AG08396 (cell line): ENCODE data around the gene CCDC91.
"Not testable (repeated sequence)": the region's sequence is repeated elsewhere in the genome, so short reads cannot be mapped to it uniquely, and the experiment has no call there.

Source experiments
- DNase-seq: peaks from one replicate; pipeline ENCODE4 v3.0.0; 2012; ENCODE audit warnings: low spot score, mixed read lengths

CCDC91 gene

DNA sequence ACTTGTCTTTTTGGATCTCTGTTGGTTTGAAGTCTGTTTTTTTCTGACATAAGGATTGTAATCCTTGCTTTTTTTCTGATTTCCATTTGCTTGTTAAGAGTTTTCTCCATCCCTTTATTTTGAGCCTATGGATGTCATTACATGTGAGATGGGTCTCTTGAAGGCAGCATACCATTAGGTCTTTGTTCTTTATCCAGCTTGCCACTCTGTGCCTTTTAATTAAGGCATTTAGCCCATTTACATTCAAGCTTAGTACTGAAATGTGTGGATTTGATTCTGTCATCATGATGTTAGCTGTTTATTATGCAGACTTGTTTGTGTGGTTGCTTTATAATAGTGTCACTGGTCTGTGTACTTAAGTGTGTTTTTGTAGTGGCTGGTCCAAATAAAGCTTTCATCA, 100.0 kb downstream of the CCDC91 start:
- DNase-seq, result no peak

DNA sequence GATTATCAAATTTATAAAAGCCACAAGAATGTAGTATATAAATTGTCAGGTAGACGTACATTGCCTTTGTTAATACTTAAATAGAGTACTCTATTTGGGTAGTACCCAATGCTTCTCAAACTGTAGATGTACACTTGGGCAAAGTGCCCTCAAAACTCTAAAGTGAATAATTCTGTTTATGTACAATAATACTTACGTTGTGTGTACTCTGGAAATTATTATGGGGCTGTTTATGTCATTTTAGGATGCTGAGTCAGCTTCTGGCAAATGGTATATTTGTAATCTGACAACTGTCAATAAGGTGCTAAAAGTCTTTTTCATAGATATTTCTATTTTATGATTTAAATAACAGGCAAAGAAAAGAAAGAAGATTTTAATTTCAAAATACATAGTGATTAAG, 102.4 kb downstream of the CCDC91 start:
- no peak for DNase-seq

- no peak for DNase-seq
Measured at GRCh38 chr12:28294300-28294699, 104.0 kb downstream of the CCDC91 start.

GRCh38 chr12:28296287-28296686, 106.0 kb downstream of the CCDC91 start:
- DNase-seq, result no peak

GRCh38 chr12:28303192-28303591, 112.9 kb downstream of the CCDC91 start:
- no peak for DNase-seq

- no peak for DNase-seq
Measured at GRCh38 chr12:28306535-28306934, 116.3 kb downstream of the CCDC91 start.

DNA sequence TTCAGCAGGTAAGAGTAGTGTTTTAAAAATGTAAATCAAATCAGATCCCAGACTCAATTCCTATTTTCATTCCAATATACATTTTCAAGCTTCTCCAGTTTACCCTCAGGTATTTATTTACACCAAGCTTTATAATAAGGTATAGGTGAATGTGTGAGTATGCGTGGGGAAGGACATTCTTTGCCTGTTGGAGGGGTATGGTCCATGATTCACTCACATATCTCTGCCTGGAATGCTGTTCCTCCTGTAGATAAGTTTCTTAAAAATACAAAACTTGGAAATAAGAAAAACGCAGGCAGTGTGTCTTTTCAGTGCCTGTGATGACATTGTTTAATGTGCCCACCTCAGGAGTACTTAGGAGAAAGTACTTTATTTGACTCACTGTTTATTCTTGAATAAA, 118.6 kb downstream of the CCDC91 start:
- no peak for DNase-seq

- peak; percentile 6 for DNase-seq
Measured at GRCh38 chr12:28313631-28314030, 123.4 kb downstream of the CCDC91 start.

DNA sequence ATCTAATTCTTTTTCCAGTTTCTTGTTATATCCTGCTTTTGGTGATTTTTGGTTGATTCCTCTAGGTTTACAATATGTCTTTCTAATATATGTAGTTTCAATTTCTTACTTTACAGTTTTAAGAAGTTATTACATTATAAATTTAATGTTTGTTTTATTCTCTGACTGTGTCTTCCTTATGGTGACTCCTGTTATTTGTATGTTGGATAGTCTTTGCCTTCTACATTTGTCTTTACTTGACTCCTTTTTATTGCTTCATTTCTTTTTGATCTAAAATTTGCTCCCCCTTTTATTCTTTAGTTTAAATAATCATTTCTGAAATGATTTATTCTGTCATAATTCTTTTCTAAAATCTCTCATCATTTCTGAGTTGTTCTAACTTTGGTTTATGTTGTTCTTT, 125.8 kb downstream of the CCDC91 start:
- no peak for DNase-seq

GRCh38 chr12:28318273-28318672, 128.0 kb downstream of the CCDC91 start:
- no peak for DNase-seq

DNA sequence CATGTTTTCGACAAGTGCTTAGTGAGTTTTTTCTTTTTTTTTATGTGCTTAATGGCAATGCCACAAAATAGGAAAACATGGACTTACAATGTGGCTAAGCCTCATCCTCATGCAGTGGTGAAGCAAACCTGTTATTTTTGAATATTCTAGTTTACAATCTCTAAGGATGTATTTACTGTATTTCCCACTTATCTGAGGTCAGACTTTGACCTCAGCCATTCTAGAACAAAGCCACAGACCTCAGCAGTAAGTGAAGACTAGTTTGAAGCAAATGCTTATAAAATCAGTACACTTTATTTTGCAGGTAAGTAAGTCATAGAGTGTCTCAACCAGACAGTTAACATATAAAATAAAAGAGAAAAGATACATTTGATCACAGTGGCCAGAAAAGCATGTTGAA, 130.1 kb downstream of the CCDC91 start:
- no peak for DNase-seq

DNA sequence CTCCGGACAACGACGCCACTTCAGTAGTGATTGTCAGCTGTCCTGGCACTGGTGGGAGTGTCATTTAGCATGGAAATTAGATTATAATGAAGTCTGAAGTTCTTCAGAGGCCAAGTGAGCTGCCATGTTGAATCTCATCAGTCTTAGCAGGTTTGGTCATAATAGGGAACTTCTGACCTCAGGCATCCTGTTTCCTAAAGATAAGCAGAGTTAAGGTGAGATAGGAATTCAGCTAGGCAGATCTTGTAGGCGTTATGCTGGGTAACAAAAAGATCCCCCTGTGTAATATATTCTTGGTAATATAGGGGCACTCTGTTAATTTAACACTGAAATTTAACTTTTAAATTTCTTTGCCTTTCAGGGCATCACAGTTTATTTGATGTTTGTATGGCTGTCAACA, 137.5 kb downstream of the CCDC91 start:
- no peak for DNase-seq

GRCh38 chr12:28328967-28329366, 138.7 kb downstream of the CCDC91 start:
- DNase-seq, result no peak

DNA sequence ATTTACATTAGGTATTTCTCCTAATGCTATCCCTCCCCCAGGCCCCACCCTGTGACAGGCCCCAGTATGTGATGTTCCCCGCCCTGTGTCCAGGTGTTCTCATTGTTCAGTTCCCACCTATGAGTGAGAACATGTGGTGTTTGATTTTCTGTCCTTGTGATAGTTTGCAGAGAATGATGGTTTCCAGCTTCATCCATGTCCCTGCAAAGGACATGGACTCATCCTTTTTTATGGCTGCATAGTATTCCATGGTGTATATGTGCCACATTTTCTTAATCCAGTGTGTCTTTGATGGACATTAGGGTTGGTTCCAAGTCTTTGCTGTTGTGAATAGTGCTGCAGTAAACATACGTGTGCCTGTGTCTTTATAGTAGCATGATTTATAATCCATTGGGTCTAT, 139.5 kb downstream of the CCDC91 start:
- not testable (repeated sequence) for DNase-seq

DNA sequence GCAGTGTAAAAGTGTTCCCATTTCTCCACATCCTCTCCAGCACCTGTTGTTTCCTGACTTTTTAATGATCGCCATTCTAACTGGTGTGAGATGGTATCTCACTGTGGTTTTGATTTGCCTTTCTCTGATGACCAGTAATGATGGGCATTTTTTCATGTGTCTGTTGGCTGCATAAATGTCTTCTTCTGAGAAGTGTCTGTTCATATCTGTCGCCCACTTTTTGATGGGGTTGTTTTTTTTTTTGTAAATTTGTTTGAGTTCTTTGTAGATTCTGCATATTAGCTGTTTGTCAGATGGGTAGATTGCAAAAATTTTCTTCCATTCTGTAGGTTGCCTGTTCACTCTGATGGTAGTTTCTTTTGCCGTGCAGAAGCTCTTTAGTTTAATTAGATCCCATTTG, 140.0 kb downstream of the CCDC91 start:
- not testable (repeated sequence) for DNase-seq

- no peak for DNase-seq
Measured at GRCh38 chr12:28331130-28331529, 140.9 kb downstream of the CCDC91 start.

DNA sequence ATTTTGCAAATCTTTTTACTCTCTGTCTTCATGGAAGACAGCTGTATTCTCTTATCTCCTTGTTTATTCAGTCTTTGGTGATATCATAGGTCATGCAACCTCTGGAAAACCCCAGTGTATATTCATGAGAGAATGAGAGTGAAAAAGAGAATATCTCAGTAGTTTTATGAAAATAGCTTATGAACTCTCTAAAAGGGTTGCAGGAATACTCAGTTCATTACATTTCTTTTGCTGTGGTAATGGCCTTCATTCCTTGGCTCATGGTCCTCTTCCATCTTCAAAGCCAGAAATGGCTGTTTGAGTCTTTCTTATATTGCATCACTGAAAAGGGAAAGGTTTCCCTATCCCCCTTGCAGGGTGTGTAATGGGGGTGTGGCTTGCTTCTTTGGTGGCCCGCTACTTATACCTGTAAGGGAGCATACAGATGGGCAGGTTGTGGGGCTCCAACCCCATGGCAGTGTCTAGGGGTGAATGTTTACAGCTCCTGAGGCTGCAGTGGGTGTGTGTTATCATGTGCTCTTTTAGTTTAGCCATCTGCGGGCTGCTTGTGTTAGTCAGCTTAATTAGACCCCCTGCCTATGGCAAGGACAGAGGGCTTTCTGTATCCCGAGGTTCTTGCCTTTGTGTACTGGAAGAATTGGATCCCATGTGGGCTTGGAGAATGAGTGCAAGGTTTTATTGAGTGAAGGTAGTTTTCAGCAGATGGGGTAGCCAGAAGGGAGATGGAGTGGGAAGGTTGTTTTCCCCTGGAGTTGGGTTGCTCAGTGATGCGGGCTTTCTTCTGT, 150.2 kb downstream of the CCDC91 start:
- no peak for DNase-seq

GRCh38 chr12:28343713-28344112, 153.5 kb downstream of the CCDC91 start:
- no peak for DNase-seq

- no peak for DNase-seq
Measured at GRCh38 chr12:28346567-28346966, 156.3 kb downstream of the CCDC91 start.

- DNase-seq, result no peak
Measured at GRCh38 chr12:28349196-28349595, 158.9 kb downstream of the CCDC91 start.

GRCh38 chr12:28350502-28350901, 160.2 kb downstream of the CCDC91 start:
- DNase-seq, result no peak

GRCh38 chr12:28351414-28351813, 161.2 kb downstream of the CCDC91 start:
- no peak for DNase-seq

GRCh38 chr12:28355161-28355560, 164.9 kb downstream of the CCDC91 start:
- no peak for DNase-seq

- no peak for DNase-seq
Measured at GRCh38 chr12:28360253-28360652, 170.0 kb downstream of the CCDC91 start.
